HG03159 (cell line): Measurements from ENCODE around the gene IQCN.

Source experiments
- ATAC-seq: cut with Tn5 transposase; IDR thresholded peaks from one replicate; pipeline ENCODE4 v1.9.1; 2021; ENCODE audit warnings: mild to moderate bottlenecking, moderate library complexity; ENCODE audit not compliant: unreplicated experiment

IQCN gene

DNA sequence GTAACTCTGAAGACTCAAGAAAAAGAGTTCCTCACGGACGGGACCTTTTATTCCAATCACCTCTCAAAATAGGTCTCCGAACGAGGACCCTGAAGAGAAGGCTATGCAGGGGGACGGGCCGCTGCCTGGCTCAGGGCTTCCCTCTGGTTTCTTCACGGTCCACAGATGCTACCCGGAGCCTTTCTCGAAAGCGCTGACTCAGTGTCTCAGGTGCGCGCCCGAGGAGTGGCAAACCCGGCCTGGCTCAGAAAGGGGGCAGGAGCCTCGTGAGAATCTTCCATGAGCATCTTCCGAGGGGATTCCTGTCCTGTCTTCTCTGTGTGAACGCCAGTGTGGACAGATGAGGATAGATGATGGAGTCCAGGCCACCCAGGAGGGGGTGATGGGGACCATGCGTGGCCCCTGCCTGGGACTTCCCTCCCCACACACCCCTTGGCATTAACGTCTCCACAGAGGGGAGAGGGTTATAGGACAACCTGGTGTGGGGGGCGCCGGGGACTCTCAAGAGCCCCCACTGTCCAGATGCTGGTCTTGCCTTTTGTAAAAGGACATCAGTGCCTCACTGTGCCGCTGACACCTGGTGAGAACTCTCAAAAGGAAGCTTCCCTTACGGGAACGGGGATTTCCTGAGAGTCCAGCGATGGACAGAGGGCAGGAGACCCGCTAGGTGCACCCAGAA is 32.1 kb upstream of the IQCN start:
- no peak for ATAC-seq

DNA sequence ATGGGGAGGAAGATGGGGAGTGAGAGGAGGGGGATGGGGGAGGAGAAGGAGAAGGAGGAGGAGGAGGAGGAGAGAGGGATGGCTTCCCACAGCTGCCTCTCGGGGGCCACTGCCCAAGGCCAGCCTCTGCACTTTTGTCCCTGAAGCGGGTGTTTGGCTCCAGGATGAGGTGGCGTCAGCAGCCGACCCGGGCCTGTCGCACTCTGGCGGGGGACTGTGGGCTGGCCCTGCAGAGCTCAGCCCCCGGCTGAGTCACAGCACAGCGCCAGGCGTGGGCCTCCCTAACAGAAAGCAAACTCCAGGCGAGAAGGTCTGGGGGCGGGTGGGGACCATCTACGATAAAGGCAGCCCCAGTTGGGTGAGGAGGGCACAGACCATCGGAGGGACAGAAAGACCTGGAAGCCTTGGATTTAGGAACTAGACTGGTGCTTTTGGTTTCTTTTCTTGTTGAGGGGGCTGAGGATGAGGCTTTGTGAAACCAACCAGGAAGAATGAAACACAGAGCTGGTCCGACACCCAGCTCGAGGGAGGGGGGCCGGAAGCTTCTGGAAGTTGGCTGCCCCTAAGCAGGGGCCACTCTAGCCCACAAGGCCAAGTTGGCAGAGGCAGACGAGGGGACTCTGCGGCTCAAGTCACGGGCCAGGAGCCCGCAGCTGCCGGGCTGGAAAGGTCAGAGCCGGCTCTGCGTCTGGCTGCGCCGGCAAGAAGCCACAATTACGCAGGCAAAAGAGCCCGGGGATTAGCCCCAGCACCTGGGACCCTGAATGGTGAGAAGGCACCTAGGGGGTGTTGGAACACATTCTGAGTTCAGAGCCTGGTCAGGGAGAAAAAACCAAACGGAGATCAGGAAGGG is 30.4 kb upstream of the IQCN start:
- ATAC-seq, result peak; percentile 48

DNA sequence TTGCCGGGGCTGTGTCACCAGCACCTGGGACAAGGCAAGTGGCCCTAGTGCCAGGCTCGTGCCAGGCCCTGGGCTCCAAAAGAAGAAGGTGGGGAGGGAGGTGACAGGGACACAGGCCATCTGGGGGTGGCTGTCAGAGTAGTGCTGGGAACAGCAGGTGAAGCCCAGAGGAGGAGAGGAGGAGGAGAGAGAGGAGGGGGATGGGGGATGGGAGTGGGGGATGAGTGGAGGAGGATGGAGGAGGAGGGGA is 29.9 kb upstream of the IQCN start:
- no peak for ATAC-seq

- ATAC-seq, result no peak
These were observed 27.5 kb upstream of the IQCN start for GRCh38 chr19:18301718-18302111.

DNA sequence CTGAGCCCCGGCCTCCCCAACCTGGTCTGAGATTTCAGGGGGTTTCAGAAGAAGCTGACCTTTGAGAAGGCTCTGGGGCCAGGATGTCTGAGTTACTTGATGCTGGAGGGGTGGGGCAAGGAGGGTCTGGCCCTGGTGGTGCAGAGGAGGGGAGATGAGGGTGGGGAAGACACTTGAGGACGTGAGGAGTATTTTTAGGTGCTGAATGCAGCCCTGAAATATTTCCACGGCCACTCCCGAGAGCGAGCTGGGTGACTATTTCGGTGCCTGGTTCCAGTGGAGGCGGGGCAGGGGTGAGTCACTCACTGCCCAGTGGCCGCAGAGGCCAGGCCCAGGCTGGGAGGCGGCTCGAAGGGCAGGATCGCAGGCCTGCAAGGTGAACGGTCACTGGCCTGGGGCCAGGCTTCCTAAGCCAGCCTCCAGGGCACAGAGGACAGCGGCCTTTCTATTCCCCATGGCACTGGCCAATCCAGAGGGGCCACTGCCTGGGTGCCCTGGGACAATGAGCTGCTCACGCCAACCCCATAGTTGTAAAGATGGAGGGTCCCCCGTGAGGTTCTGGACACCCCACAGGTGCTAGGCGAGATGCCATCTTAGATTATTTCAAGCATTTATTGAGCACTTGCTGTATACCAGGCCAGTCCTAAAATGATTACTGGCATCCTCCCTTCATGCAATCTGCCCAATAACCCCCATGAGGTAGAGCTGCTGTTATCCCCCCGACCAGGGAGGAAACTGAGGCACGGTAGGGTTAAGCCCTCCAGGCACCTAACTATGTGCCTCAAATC is 26.9 kb upstream of the IQCN start:
- no peak for ATAC-seq

GRCh38 chr19:18299654-18300053 is 25.4 kb upstream of the IQCN start:
- ATAC-seq, result no peak

GRCh38 chr19:18298601-18299000 is 24.3 kb upstream of the IQCN start:
- ATAC-seq, result no peak

DNA sequence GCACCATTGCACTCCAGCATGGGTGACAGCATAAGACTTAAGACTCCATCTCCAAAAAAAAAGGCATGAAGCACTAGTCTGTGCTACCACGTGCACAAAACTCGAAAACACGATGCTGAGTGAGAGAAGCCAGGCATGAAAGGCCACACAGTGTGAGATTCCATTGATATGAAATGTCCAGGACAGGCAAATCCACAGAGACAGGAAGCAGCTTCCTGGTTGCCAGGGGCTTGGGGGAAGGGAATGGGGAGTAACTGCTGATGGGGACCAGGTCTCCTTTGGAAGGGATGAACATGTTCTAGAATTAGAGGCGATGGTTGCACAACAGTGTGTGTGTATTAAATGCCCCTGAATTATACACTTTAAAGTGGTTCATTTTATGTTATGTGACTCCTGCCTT is 23.1 kb upstream of the IQCN start:
- no peak for ATAC-seq

GRCh38 chr19:18295034-18295451 is 20.8 kb upstream of the IQCN start:
- no peak for ATAC-seq

DNA sequence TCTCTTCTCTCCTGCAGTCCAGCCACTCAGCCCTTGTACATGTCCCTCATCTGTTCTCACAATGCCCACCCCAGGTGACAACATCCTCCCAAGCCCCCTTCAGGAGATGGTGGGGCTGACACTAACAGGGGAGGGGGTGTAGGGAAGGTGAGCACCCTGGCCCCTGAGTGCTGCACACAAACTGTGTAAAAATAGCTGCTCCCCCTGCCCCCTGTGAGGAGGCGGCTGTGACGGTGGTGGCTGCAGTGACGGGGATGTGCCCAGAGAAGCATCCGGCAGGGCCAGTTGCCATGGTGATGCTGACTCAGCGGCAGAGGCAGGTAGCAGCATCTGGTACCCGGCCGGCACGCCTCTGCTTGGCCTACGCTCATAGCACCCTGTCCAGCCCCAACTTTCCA is 20.2 kb upstream of the IQCN start:
- no peak for ATAC-seq

GRCh38 chr19:18293642-18294466 is 19.6 kb upstream of the IQCN start:
- ATAC-seq, result no peak

DNA sequence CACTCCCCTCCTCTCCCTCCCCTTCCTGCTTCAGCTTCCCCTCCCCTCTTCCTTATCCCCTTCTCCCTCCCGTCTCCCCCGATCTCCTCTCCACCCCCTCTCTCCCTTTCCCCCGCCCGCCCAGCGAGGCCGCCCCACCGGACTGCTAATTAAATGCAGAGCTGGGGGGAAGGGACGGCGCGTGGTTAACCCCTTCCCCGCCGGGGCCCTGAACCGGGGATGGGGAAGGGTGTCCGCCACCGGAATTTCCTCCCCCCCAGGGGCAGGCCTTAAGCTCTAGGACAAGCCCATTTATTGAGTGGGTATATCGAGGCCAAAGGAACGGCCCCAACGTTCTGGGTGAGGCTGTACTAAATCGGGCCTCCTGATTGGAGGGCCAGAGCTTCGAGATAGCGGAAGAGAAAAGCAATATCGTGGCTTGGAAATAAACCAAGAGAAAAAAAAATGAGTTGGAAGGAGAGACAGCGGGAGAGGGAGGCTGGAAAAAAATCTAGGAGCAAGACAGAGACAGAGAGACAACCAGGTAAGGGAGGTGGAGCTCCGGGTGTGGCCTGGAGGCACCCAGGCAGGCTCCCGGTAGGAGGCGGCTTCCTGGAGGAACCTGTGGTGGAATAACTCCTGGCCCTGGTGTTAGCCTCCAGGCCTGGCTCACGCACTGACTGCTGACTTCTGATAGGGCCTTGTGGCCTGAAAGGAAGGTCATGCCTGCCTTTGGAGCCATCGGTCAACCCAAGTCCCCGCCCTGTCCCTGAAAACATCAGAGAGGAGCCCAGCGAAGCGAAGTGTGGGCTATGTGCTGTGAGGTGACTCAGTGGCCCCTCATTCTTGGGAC is 18.8 kb upstream of the IQCN start:
- no peak for ATAC-seq

DNA sequence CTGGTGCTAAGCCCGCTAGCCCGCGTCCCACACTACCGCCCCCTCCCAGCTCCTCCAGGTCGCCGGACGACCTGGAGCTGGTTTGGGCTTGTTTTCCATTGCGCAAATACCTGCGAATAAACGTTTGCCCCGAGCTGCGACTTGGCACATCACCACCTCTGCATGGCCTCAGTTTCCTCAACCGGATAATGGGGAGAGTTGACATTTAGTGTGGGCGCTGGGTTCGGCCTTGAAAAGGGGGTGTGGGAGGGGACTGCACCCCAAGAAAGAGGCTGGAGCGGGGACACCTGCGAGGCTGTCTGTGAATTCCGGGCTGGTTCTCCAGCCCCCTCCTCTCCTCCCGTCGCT is 18.2 kb upstream of the IQCN start:
- ATAC-seq, result no peak

GRCh38 chr19:18291590-18292461 is 17.6 kb upstream of the IQCN start:
- ATAC-seq, result no peak

- no peak for ATAC-seq
These were observed 16.8 kb upstream of the IQCN start for GRCh38 chr19:18291019-18291524.

- ATAC-seq, result no peak
These were observed 16.2 kb upstream of the IQCN start for GRCh38 chr19:18290302-18291018.

DNA sequence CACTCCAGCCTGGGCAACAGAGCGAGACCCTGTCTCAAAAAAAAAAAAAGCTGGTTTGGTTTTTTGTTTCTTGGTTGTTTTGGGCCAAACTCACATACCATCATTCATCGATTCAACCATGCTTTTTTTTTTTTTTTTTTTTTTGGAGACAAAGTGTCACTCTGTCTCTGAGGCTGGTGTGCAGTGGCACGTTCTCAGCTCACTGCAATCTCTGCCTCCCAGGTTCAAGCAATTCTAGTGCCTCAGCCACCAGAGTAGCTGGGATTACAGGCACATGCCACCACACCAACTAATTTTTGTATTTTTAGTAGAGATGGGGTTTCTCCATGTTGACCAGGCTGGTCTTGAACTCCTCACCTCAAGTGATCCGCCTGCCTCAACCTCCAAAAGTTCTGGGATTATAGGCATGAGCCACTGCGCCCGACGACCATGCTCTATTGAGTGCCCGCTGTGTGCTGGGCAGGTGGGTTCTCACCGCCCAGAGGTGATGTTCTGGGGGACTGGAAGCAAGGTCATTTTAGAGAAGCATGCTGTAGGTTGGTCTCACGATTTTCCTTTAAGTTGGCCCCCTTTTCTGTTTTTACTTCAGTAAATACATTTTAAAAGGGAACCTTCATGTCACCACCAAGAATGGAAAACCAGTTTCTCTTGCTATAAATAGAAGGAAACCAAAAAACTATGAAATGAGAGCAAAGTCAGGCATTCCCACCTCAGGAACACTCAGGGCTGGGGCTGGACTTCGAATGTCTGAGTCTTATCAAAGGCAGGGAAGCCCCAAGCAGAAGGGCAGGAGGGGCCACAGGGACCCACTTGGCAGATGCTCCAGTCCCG is 15.4 kb upstream of the IQCN start:
- no peak for ATAC-seq
